ENCODE measurements around the gene MIB2. TPM values are rescaled to one million over a fixed set of nuclear protein-coding genes. Genes with fewer than 3 reads are reported as not detected.
"Not testable (repeated sequence)": the region's sequence is repeated elsewhere in the genome, so short reads cannot be mapped to it uniquely, and the experiment has no call there.

The MIB2 gene
- total RNA-seq, 6 experiments from 2014 or later: 20.7 to 38.5 (median 33.9) TPM

DNA sequence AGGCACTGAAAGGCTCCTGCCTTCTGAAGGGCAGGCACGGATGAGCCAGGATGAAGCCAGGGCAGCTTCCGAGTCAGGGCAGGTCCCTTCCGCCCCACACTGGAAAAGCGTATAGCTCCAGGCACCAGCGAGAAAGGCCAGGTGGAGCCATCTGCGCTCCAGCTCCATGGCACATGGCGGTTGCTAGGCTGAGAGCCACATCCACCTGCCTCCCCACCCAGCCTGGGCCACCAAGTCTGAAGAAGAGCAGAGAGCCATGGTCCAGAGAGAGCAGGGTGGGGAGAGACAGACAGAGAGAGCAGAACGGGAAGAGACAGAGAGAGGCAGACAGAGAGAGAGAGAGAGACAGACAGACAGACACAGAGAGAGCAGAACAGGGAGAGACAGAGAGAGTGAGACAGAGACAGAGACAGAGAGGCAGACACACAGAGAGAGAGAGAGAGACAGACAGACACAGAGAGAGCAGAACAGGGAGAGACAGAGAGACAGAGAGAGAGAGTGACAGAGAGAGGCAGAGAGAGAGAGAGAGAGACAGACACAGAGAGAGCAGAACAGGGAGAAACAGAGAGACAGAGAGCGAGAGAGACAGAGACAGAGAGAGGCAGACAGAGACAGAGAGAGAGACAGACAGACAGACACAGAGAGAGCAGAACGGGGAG is 20.6 kb upstream of the MIB2 start:
- intact Hi-C loops (cut with DNase I): no loop called here
- H3K4me3 ChIP-seq: no peak overlapping the region
- ATAC-seq (no peak), DNase-seq (no peak)
- no peaks in the 10 kb centered on the region for H3K9me3 ChIP-seq
- TF ChIP-seq CTCF (IDR thresholded peaks at IDR 0.05): no peak
- no peak for TF ChIP-seq POLR2A (IDR thresholded peaks at IDR 0.05)
- H3K27me3 ChIP-seq: peaks cover 0 to 7% of the 10 kb centered on the region in 2 donors
- H3K27ac ChIP-seq: no peak overlapping the region
- 67% methylated on average over 10 of the region's 10 CpGs for WGBS (ENCODE audit: insufficient coverage, low coverage, low lambda C conversion rate, missing lambda C conversion rate)
- H3K4me1 ChIP-seq: no peaks in the 10 kb centered on the region
- H3K36me3 ChIP-seq: no peaks in the 10 kb centered on the region

DNA sequence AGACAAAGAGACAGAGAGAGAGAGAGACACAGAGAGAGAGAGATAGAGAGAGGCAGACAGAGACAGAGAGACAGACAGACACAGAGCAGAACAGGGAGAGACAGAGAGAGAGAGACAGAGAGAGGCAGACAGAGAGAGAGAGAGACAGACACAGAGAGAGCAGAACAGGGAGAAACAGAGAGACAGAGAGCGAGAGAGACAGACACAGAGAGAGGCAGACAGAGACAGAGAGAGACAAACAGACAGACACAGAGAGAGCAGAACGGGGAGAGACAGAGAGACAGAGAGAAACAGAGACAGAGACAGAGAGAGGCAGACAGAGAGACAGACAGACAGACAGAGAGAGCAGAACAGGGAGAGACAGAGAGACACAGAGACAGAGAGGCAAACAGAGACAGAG is 20.0 kb upstream of the MIB2 start:
- intact Hi-C loops (cut with DNase I); H3K4me1 ChIP-seq; H3K27me3 ChIP-seq; H3K4me3 ChIP-seq; H3K36me3 ChIP-seq; H3K27ac ChIP-seq; ATAC-seq; H3K9me3 ChIP-seq; DNase-seq: not testable (repeated sequence)
- 58% methylated on average over 2 of the region's 2 CpGs for WGBS (ENCODE audit: insufficient coverage, low coverage, low lambda C conversion rate, missing lambda C conversion rate)

DNA sequence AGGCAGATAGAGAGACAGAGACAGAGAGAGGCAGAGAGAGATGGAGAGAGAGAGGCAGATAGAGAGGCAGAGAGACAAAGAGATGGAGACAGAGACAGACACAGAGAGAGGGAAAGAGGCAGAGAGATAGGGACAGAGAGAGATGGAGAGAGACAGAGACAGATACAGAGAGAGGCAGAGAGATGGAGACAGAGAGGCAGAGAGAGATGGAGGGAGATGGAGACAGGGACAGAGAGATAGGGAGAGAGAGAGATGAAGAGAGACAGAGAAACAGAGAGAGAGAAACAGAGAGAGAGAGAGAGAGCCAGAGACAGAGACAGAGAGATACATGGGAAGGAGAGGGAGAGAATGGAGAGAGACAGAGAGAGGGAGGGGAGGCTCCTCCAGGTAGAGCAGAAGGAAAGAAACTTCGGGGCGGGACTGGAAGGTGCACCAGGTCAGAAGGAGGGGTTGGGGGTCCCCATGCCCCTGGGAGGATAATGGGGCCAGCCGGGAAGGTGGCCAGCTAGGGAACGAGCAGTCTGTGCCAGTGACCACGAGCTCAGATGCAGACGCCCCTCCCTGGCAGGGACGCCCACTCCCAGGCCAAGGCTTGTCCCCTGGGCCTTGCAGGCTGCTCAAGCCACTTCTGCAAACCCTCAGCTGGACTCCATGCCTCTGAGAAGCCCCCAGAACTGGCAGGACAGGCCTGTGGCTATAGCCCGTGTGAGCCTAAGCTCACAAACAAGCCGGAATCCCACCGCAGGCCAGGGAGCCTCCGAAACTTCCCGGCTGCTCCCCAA is 18.6 kb upstream of the MIB2 start:
- no peak for DNase-seq
- TF ChIP-seq CTCF (IDR thresholded peaks at IDR 0.05) (no peak), POLR2A (IDR thresholded peaks at IDR 0.05) (no peak)
- peaks cover 6 to 7% of the 10 kb centered on the region in 2 donors for H3K27me3 ChIP-seq

GRCh38 chr1:1597275-1597930 is 17.9 kb upstream of the MIB2 start:
- DNase-seq (no peak), ATAC-seq (peak; percentile 7 to 49 (median 44))
- H3K9me3 ChIP-seq: no peaks in the 10 kb centered on the region
- no peak overlapping the region for H3K27ac ChIP-seq
- peak in 2 of 4 donors; percentile 16 to 17 for TF ChIP-seq CTCF (IDR thresholded peaks at IDR 0.05)
- no peak for TF ChIP-seq POLR2A (IDR thresholded peaks at IDR 0.05)
- WGBS (ENCODE audit: insufficient coverage, low coverage, low lambda C conversion rate, missing lambda C conversion rate): 20% methylated on average over 9 of the region's 16 CpGs
- no peaks in the 10 kb centered on the region for H3K36me3 ChIP-seq
- no peak overlapping the region for H3K4me3 ChIP-seq
- H3K27me3 ChIP-seq: peaks cover 6 to 7% of the 10 kb centered on the region in 2 donors
- intact Hi-C loops (cut with DNase I): no loop called here
- H3K4me1 ChIP-seq: peaks cover 0 to 4% (median 0%) of the 10 kb centered on the region in 4 donors

More for the DNA sequence above, 18.6 kb upstream of the MIB2 start:
- H3K4me1 ChIP-seq: peaks cover 0 to 4% (median 0%) of the 10 kb centered on the region in 4 donors
- no peak overlapping the region for H3K27ac ChIP-seq
- intact Hi-C loops (cut with DNase I): no loop called here
- H3K9me3 ChIP-seq: no peaks in the 10 kb centered on the region
- WGBS (ENCODE audit: insufficient coverage, low coverage, low lambda C conversion rate, missing lambda C conversion rate): 59% methylated on average over 6 of the region's 12 CpGs
- no peak overlapping the region for H3K4me3 ChIP-seq
- no peak for ATAC-seq
- no peaks in the 10 kb centered on the region for H3K36me3 ChIP-seq

Data from right lobe of liver (tissue), 6 donors.